HL-60 (cell line): ENCODE measurements around the gene TSTD2.

Source experiments
- DNase-seq, 2 experiments: peaks; one replicate each; pipeline ENCODE4 v3.0.0-alpha.2; 2010 to 2020; ENCODE audit warnings: low read depth in 1 of 2, low spot score in 1 of 2
- H3K27ac ChIP-seq: fragments of 250-450 bp; sonication (Bioruptor Pico); replicated peaks from 2 replicates; pipeline ENCODE4 v1.5.1; 2020; ENCODE audit warnings: mild to moderate bottlenecking, moderate library complexity
- H3K27me3 ChIP-seq: fragments of 250-450 bp; sonication (Bioruptor Pico); 2 replicates; pipeline ENCODE4 v1.5.1; 2021; ENCODE audit warnings: mild to moderate bottlenecking, moderate library complexity; ENCODE audit not compliant: insufficient read depth, poor library complexity, severe bottlenecking
- H3K4me3 ChIP-seq: replicated peaks from 2 replicates; pipeline ENCODE4 v1.5.1; 2011; ENCODE audit warnings: mild to moderate bottlenecking, control low read depth, low read length; ENCODE audit not compliant: insufficient read depth
- CTCF ChIP-seq: IDR thresholded peaks from one replicate; pipeline ENCODE4 v1.5.1; 2011; ENCODE audit warnings: low read length, control low read depth, inconsistent platforms; ENCODE audit not compliant: insufficient read depth
- GABPA ChIP-seq: IDR thresholded peaks from 2 replicates; pipeline ENCODE4 v1.6.1; 2012; ENCODE audit warnings: low read depth
- POLR2AphosphoS5 ChIP-seq: IDR thresholded peaks from 2 replicates; pipeline ENCODE4 v1.6.1; 2012; ENCODE audit warnings: low read depth
- REST ChIP-seq: IDR thresholded peaks from 2 replicates; pipeline ENCODE4 v1.6.1; 2012; ENCODE audit warnings: low read depth; ENCODE audit not compliant: insufficient replicate concordance
- SPI1 ChIP-seq: IDR thresholded peaks from 2 replicates; pipeline ENCODE4 v1.6.1; 2012; ENCODE audit warnings: low read depth, mild to moderate bottlenecking, borderline replicate concordance

Gene TSTD2

DNA sequence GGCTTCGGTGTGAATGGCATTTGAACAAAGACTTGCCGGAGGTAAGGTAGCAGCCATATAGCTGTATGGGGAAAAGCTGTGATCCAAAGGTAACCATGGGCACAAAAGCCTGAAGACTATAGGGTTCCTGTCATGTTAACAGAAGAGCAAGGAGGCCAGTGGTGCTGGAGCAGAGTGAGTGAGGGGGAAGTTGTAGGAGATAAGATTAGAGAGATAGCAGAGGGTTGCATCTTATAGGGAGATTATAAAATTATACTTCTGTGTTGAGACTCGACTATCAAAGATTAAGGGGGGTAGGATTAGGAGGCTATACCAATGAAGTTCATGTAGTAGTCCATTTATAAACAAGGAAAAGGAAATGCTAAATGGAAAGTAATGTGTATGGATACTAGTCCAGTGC, 3.7 kb upstream of the TSTD2 start:
- H3K27me3 ChIP-seq, result no peaks in the 10 kb centered on the region
- TF ChIP-seq CTCF, result no peak
- TF ChIP-seq GABPA, result no peak
- no peak for TF ChIP-seq SPI1
- TF ChIP-seq POLR2AphosphoS5, result no peak
- TF ChIP-seq REST, result no peak
- peak in 1 of 2 experiments; percentile 30 for DNase-seq
- no peak overlapping the region for H3K27ac ChIP-seq
- peak overlapping the region; percentile 17; the same call in 1 of the 2 replicates for H3K4me3 ChIP-seq

- Histone ChIP-seq H3K27me3 (no peaks in the 10 kb centered on the region), H3K4me3 (peak overlapping the region; percentile 90), H3K27ac (no peak overlapping the region; the same call in 1 of the 2 replicates)
- no peak for TF ChIP-seq REST
- no peak for TF ChIP-seq GABPA
- no peak for TF ChIP-seq POLR2AphosphoS5
- TF ChIP-seq CTCF, result no peak
- TF ChIP-seq SPI1, result no peak
- no peak for DNase-seq
These were observed 1.9 kb upstream of the TSTD2 start for GRCh38 chr9:97635026-97635425.

- no peaks in the 10 kb centered on the region for H3K27me3 ChIP-seq
- peak overlapping the region; percentile 90 for H3K4me3 ChIP-seq
- H3K27ac ChIP-seq, result peak overlapping the region; percentile 93
- TF ChIP-seq CTCF (no peak), GABPA (no peak), REST (no peak), POLR2AphosphoS5 (no peak; the same call in 1 of the 2 replicates), SPI1 (no peak)
- no peak for DNase-seq
These were observed 807 bp upstream of the TSTD2 start for GRCh38 chr9:97633859-97634490.
